Activated B cell treated with CpG ODN at 0.5 μM for 24 hours (primary cell): ENCODE data around the gene FIBCD1. TPM values are rescaled to one million over a fixed set of nuclear protein-coding genes. Genes with fewer than 3 reads are reported as not detected.

Experiments used
- ATAC-seq: fragments of 200-7000 bp; cut with Tn5 transposase; one replicate; pipeline ENCODE4 v1.10.0; 2021; ENCODE audit warnings: low read depth, mild to moderate bottlenecking, moderate library complexity
- CTCF ChIA-PET: fragments of 350-600 bp; sonication (Branson Sonifier 250); formaldehyde crosslinking; loops from one replicate; lab custom pipeline; 2021; ENCODE audit warnings: antibody characterized with exemption; lab: Charles Lee
- POLR2A ChIA-PET: fragments of 350-600 bp; sonication (Branson Sonifier 250); formaldehyde crosslinking; loops from one replicate; lab custom pipeline; 2021; ENCODE audit warnings: antibody characterized with exemption; lab: Charles Lee
- DNase-seq: peaks from one replicate; pipeline ENCODE4 v3.0.0; 2022
- H3K27ac Mint-ChIP-seq: one replicate; pipeline ENCODE4 v1.8.0; 2020; ENCODE audit warnings: mixed read lengths
- H3K27me3 Mint-ChIP-seq: one replicate; pipeline ENCODE4 v1.8.0; 2021; ENCODE audit warnings: mixed read lengths
- H3K36me3 Mint-ChIP-seq: one replicate; pipeline ENCODE4 v1.8.0; 2021; ENCODE audit warnings: low read depth, mixed read lengths
- H3K4me1 Mint-ChIP-seq: one replicate; pipeline ENCODE4 v1.8.0; 2021; ENCODE audit warnings: mixed read lengths
- H3K4me3 Mint-ChIP-seq: one replicate; pipeline ENCODE4 v1.8.0; 2020; ENCODE audit warnings: mild to moderate bottlenecking, mixed read lengths
- H3K9me3 Mint-ChIP-seq: one replicate; pipeline ENCODE4 v1.8.0; 2020; ENCODE audit warnings: mixed read lengths
- intact Hi-C: fragments of 100-400 bp; cut with micrococcal nuclease; formaldehyde crosslinking; loops from one replicate; pipeline ENCODE4 v1.15.1; 2024
- total RNA-seq: library from RNA; stranded (reverse); gene quantifications from 2 replicates; pipeline ENCODE4 v1.2.3, GENCODE V29; 2022
- TF ChIP-seq, protein P1 (sequence below): fragments of 200-600 bp; IDR thresholded peaks from one replicate; pipeline ENCODE4 v1.8.0; 2022; ENCODE audit warnings: antibody characterized with exemption, mild to moderate bottlenecking

FIBCD1 gene
- total RNA-seq, 1 donor from 2014 or later: not detected

DNA sequence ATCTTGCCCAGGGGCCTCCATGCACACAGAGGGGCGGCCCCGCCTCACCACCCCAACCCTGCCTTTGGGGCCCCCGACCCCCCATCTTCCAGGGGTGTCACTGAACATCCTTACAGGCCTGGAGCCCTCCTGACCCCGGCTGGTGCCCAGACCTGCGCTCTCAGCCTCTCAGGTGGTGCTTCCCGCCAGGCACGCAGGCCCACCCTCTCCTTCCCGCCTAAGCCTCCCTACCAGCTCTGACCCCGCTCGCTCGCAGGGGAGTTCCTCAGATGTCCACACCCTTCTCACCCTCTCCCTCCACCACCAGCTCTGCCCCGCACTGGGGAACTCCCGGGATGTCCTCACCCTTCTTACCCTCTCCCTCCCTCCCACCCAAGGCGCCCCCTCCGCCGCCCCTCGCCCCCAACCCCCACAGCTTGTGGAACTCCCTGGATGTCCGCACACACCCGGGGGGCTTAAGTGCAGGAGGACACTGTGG is 30.1 kb downstream of the FIBCD1 start:
- Mint-ChIP-seq H3K4me3 (no peak overlapping the region), H3K9me3 (no peaks in the 10 kb centered on the region), H3K27me3 (peaks cover 2% of the 10 kb centered on the region), H3K36me3 (no peaks in the 10 kb centered on the region), H3K27ac (no peak overlapping the region), H3K4me1 (no peaks in the 10 kb centered on the region)
- intact Hi-C loops: no loop called here
- ATAC-seq (no peak), DNase-seq (no peak)
- CTCF ChIA-PET: no interaction called here
- POLR2A ChIA-PET: no interaction called here
- TF ChIP-seq, protein P1, sequence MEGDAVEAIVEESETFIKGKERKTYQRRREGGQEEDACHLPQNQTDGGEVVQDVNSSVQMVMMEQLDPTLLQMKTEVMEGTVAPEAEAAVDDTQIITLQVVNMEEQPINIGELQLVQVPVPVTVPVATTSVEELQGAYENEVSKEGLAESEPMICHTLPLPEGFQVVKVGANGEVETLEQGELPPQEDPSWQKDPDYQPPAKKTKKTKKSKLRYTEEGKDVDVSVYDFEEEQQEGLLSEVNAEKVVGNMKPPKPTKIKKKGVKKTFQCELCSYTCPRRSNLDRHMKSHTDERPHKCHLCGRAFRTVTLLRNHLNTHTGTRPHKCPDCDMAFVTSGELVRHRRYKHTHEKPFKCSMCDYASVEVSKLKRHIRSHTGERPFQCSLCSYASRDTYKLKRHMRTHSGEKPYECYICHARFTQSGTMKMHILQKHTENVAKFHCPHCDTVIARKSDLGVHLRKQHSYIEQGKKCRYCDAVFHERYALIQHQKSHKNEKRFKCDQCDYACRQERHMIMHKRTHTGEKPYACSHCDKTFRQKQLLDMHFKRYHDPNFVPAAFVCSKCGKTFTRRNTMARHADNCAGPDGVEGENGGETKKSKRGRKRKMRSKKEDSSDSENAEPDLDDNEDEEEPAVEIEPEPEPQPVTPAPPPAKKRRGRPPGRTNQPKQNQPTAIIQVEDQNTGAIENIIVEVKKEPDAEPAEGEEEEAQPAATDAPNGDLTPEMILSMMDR: no peak

DNA sequence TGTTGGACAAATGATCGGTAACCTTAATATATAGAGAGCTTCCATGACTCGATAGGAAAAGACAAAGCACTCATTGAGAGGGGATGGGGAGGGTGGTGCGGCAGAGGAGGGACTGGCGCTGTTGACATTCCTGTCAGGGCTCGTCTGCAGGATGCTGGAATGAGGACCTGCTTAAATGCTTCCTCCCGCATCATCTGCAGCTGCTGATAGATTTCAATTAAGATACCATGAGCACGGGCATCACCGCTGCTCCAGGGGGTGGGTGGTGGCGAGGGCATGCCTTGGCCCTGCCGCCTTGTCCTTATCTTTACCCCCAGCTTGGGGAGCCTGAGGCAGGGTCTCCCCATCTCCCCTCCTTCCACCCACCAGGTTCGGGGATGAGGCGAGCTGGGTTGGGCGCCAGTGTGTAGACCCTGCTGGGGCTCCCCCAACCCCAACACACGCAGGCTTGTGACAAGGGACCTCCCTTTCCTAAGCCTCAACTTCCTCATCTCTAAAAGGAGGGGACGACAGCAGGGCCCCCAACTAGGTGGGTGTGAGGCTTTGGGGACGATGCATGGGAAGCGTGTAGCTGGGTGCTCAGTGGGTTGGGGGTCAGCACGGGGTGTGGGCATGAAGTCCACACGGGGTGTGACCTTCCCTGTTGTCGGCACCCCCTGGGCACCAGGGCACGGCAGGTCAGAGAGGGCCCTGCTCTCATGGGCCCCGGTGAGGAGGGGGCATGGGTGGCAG is 30.7 kb downstream of the FIBCD1 start:
- Mint-ChIP-seq H3K9me3 (no peaks in the 10 kb centered on the region), H3K4me3 (no peak overlapping the region), H3K36me3 (no peaks in the 10 kb centered on the region), H3K4me1 (no peaks in the 10 kb centered on the region), H3K27ac (no peak overlapping the region), H3K27me3 (peaks cover 2% of the 10 kb centered on the region)
- CTCF ChIA-PET: no interaction called here
- ATAC-seq (no peak), DNase-seq (no peak)
- intact Hi-C loops: no loop called here
- TF ChIP-seq, protein P1: no peak
- POLR2A ChIA-PET: interaction anchor here (0.8 kb wide), 1 partner anchor 41 kb away, joined by 3 read pairs; no protein-coding TSS in a partner anchor

DNA sequence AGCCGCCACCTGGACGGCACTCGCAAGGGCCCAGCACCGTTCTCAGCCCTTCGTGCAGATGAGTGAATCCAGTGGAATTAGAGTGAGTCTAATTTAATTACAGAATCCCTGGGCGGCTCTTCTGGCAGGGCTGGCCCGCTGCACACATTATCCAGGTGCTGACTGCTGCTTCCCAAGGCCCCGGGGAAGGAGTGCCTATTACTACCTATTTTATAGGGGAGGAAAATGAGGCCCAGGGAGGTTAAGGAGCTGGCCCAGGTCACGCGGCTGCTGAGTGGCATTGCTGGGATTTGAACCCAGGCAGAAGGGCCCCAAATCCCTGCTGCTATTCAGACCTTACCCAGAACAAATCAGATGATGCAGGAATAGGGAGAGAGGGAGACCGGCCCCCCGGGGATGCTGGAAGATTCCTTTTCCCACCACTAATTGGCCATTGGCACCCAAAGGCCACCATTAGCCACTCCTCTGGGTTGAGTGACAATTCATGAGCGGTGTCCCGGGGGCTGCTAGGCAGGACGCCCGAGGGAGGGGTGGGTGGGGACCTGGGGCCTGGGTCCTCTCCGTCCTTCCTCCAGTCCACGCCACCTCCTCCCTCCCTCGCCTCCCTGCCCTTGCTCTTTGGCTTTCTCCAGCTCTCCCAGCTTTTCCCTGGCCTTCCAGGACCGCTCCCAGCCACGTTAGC is 32.2 kb downstream of the FIBCD1 start:
- no peak for ATAC-seq
- H3K4me3 Mint-ChIP-seq: no peak overlapping the region

DNA sequence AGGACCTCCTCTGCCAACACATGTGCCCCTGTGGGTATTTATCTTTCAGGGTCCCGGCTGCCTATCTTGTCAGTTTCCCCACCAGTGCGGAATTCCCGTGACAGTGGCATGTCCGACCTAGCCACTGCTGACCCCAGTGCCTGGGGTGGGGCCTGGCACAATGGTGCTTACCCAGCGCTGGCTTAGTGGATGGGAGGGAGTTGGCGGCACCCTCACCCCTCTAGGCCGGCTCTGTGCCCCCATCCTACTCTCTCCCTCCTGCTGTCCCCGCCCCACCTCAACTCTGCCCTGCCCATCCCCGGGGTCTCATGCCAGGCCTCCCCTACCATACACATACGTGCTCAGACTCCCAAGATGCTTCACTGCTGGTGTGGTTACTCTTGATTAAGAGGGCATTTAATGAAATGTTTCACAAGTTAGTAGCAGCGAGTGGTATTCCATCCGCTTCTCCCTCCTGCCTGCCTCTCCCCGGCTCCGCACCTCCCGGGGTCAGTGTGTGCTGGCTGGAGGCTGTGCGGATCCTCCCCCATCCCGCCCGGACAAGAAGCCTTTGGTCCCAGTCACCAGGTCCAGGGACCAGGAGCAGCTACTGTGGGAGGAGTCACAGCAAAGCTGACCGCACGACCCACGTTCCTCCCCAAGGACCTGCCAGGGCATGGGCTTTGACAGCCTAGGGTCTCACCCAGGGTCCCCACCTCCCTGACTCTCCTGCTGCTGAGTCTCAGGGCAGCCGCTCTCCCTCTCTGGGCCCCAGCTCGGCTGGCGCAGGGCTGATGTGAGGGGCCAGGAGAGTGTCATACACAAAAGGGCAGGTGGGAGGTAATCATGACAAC is 32.9 kb downstream of the FIBCD1 start:
- POLR2A ChIA-PET: no interaction called here
- Mint-ChIP-seq H3K36me3 (no peaks in the 10 kb centered on the region), H3K27ac (no peak overlapping the region), H3K9me3 (no peaks in the 10 kb centered on the region), H3K4me1 (no peaks in the 10 kb centered on the region), H3K27me3 (peaks cover 2% of the 10 kb centered on the region), H3K4me3 (no peak overlapping the region)
- intact Hi-C loops: no loop called here
- DNase-seq (no peak), ATAC-seq (no peak)
- CTCF ChIA-PET: no interaction called here
- TF ChIP-seq, protein P1: no peak

More for the DNA sequence above, 32.2 kb downstream of the FIBCD1 start:
- DNase-seq: no peak
- POLR2A ChIA-PET: no interaction called here
- Mint-ChIP-seq H3K27me3 (peaks cover 2% of the 10 kb centered on the region), H3K4me1 (no peaks in the 10 kb centered on the region), H3K9me3 (no peaks in the 10 kb centered on the region), H3K36me3 (no peaks in the 10 kb centered on the region), H3K27ac (no peak overlapping the region)
- TF ChIP-seq, protein P1: no peak
- CTCF ChIA-PET: no interaction called here
- intact Hi-C loops: no loop called here
